ENCODE results near the gene ARHGAP40. TPM values are rescaled to one million over a fixed set of nuclear protein-coding genes. Genes with fewer than 3 reads are reported as not detected.

The ARHGAP40 gene
- total and polyA plus RNA-seq, 2 of the 13 experiments (the other 11 are each of a cell fraction or from before 2014, with no cell fraction given), result 0.75 to 2.1 TPM

DNA sequence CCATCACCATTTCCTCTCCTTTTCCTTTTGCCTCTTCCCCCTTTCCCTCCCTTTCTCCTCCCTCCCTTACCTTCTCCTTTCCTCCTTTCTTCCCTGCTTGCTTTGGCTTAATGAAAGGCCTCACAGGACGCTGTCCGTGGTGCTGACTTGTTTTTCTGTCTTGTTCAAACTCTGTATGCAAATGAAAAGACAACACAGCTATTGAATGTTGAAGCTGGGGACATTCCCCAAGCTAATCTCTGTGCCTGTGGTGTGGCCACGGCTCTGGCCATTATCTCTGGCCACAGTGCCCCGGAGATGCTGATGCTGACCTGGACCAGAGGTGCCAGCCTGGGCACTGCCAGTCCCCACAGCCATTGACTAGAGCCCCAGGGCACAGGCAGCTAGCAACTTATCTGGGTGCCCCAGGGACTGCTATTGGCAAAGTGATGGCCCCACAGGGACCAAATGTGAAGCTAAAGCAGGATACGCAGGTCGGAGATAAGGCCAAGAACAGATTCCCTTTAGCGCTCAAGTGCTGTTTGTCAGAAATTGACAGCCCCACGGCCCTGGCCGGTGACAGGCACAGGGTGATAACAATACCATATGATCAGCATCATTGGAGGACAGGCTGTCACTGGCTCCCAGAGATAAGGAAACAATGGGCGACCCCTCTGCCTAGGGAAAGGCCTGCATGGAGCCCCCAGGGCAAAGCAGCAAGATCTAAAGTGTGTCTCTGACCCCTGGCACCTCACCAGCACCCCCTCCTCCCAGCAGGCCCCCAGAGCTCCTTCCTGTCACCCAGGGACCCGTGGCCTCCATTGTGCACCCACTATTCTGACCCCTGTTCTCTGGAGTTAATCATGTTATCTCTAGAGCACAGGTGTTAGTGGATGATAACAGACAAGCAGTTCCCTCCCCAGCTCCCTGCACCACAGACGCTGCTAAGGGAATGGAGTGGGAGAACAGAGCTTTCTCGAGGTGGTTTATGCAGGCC lies 91.1 kb downstream of the ARHGAP40 start (continued):
- TF ChIP-seq, protein P1, sequence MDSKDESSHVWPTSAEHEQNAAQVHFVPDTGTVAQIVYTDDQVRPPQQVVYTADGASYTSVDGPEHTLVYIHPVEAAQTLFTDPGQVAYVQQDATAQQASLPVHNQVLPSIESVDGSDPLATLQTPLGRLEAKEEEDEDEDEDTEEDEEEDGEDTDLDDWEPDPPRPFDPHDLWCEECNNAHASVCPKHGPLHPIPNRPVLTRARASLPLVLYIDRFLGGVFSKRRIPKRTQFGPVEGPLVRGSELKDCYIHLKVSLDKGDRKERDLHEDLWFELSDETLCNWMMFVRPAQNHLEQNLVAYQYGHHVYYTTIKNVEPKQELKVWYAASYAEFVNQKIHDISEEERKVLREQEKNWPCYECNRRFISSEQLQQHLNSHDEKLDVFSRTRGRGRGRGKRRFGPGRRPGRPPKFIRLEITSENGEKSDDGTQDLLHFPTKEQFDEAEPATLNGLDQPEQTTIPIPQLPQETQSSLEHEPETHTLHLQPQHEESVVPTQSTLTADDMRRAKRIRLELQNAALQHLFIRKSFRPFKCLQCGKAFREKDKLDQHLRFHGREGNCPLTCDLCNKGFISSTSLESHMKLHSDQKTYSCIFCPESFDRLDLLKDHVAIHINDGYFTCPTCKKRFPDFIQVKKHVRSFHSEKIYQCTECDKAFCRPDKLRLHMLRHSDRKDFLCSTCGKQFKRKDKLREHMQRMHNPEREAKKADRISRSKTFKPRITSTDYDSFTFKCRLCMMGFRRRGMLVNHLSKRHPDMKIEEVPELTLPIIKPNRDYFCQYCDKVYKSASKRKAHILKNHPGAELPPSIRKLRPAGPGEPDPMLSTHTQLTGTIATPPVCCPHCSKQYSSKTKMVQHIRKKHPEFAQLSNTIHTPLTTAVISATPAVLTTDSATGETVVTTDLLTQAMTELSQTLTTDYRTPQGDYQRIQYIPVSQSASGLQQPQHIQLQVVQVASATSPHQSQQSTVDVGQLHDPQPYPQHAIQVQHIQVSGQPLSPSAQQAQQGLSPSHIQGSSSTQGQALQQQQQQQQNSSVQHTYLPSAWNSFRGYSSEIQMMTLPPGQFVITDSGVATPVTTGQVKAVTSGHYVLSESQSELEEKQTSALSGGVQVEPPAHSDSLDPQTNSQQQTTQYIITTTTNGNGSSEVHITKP (CRISPR knock-in tag; IDR thresholded peaks at IDR 0.05; ENCODE audit: low read depth), result peak; percentile 40; the same call in 1 of the 2 replicates
- TF ChIP-seq ZNF773 (CRISPR knock-in tag; IDR thresholded peaks at IDR 0.05; ENCODE audit: borderline replicate concordance) (no peak; the same call in 1 of the 2 replicates), ZNF230 (CRISPR knock-in tag; IDR thresholded peaks at IDR 0.05) (no peak), EP300 (IDR thresholded peaks at IDR 0.05; ENCODE audit: low read depth in 2 of 2, low read length in 2 of 2) (no peak), EP300 (CRISPR knock-in tag; IDR thresholded peaks at IDR 0.05; ENCODE audit: borderline replicate concordance) (no peak), ZNF430 (CRISPR knock-in tag; IDR thresholded peaks at IDR 0.05) (peak; percentile 73; the same call in 1 of the 2 replicates), ZNF570 (CRISPR knock-in tag; IDR thresholded peaks at IDR 0.05; ENCODE audit: borderline replicate concordance) (peak; percentile 48; the same call in 1 of the 2 replicates), KAT8 (CRISPR knock-in tag; IDR thresholded peaks at IDR 0.05) (peak; percentile 81), RBFOX2 (IDR thresholded peaks at IDR 0.05; ENCODE audit: low read depth, low read length) (no peak), ZNF629 (CRISPR knock-in tag; conservative IDR thresholded peaks at IDR 0.05) (no peak), ZNF607 (CRISPR knock-in tag; IDR thresholded peaks at IDR 0.05; ENCODE audit: borderline replicate concordance) (peak; percentile 96), ZNF788 (CRISPR knock-in tag; IDR thresholded peaks at IDR 0.05; ENCODE audit: borderline replicate concordance) (no peak), ZC3H4 (CRISPR knock-in tag; IDR thresholded peaks at IDR 0.05; ENCODE audit: borderline replicate concordance) (no peak)
- TF ChIP-seq, protein P2, sequence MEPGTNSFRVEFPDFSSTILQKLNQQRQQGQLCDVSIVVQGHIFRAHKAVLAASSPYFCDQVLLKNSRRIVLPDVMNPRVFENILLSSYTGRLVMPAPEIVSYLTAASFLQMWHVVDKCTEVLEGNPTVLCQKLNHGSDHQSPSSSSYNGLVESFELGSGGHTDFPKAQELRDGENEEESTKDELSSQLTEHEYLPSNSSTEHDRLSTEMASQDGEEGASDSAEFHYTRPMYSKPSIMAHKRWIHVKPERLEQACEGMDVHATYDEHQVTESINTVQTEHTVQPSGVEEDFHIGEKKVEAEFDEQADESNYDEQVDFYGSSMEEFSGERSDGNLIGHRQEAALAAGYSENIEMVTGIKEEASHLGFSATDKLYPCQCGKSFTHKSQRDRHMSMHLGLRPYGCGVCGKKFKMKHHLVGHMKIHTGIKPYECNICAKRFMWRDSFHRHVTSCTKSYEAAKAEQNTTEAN (CRISPR knock-in tag; conservative IDR thresholded peaks at IDR 0.05), result peak; percentile 68; the same call in 1 of the 2 replicates
- TF ChIP-seq, protein P3, sequence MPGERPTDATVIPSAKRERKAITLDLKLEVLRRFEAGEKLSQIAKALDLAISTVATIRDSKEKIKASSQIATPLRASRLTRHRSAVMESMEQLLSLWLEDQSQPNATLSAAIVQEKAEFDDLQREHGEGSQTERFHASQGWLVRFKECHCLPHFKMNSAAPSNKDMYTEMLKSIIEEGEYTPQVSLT (CRISPR knock-in tag; IDR thresholded peaks at IDR 0.05; ENCODE audit: borderline replicate concordance, low read depth), result no peak
- TF ChIP-seq, protein P4, sequence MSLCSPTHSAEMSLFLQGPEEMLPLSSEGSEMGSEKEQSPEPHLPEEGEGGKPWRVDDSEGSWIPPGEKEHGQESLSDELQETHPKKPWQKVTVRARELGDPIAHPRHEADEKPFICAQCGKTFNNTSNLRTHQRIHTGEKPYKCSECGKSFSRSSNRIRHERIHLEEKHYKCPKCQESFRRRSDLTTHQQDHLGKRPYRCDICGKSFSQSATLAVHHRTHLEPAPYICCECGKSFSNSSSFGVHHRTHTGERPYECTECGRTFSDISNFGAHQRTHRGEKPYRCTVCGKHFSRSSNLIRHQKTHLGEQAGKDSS (CRISPR knock-in tag; IDR thresholded peaks at IDR 0.05; ENCODE audit: borderline replicate concordance, low read depth), result peak; percentile 85; the same call in 1 of the 2 replicates
- TF ChIP-seq, protein P5, sequence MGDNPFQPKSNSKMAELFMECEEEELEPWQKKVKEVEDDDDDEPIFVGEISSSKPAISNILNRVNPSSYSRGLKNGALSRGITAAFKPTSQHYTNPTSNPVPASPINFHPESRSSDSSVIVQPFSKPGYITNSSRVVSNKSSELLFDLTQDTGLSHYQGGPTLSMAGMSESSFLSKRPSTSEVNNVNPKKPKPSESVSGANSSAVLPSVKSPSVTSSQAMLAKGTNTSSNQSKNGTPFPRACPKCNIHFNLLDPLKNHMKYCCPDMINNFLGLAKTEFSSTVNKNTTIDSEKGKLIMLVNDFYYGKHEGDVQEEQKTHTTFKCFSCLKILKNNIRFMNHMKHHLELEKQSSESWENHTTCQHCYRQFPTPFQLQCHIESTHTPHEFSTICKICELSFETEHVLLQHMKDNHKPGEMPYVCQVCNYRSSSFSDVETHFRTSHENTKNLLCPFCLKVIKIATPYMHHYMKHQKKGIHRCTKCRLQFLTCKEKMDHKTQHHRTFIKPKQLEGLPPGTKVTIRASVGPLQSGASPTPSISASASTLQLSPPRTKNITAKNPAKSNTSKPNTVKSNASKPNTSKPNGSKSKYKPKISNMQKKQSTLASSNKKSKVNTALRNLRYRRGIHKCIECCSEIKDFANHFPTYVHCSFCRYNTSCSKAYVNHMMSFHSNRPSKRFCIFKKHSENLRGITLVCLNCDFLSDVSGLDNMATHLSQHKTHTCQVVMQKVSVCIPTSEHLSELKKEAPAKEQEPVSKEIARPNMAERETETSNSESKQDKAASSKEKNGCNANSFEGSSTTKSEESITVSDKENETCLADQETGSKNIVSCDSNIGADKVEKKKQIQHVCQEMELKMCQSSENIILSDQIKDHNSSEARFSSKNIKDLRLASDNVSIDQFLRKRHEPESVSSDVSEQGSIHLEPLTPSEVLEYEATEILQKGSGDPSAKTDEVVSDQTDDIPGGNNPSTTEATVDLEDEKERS (CRISPR knock-in tag; IDR thresholded peaks at IDR 0.05), result 0 out of 2 replicates have a peak, but pooled peaks have one; percentile 34
